Suprapubic skin (tissue), 4 donors: ENCODE results near the gene FKBP8.

Experiments
- EP300 ChIP-seq: sonication (generic); formaldehyde crosslinking; IDR thresholded peaks from one replicate; pipeline ENCODE4 v1.6.1; 2017; ENCODE audit warnings: antibody characterized with exemption
- POLR2A ChIP-seq, 2 donors: fragments of 450-650 bp; IDR thresholded peaks; one replicate each; pipeline ENCODE4 v1.6.1; 2017; ENCODE audit warnings: antibody characterized with exemption in 2 of 2, mild to moderate bottlenecking in 2 of 2, moderate library complexity in 2 of 2
- POLR2AphosphoS5 ChIP-seq, 3 donors: sonication (generic); formaldehyde crosslinking; IDR thresholded peaks; one replicate each; pipeline ENCODE4 v1.6.1; 2017; ENCODE audit warnings: antibody characterized with exemption in 3 of 3
- TF ChIP-seq, protein P1 (sequence below), 2 donors: fragments of 200-600 bp in 1 of 2; fragments of 450-650 bp in 1 of 2; sonication (generic) in 1 of 2; IDR thresholded peaks; one replicate each; pipeline ENCODE4 v1.5.1; 2016 to 2019; ENCODE audit warnings: antibody characterized with exemption in 2 of 2, mild to moderate bottlenecking in 1 of 2, moderate library complexity in 1 of 2

DNA sequence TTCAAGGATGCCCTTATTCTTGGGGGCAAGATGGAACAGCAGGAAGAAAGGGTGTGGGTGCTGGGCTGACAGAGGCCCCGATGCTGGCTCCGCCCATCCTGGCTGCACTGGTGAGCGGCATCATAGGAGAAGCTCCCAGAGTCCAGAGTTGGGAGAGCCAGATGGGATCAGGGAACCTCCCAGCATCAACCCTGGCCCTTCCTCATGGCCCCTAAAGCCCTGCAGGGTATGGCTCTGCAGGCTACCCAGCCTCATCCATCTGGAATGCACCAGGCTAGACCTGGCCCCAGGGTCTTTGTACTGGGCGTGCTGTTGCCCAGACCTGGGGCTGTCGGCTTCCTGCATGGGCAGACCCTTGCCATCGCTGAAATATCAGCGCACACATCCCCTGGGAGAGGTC, 13.6 kb downstream of the FKBP8 start:
- TF ChIP-seq, protein P1, sequence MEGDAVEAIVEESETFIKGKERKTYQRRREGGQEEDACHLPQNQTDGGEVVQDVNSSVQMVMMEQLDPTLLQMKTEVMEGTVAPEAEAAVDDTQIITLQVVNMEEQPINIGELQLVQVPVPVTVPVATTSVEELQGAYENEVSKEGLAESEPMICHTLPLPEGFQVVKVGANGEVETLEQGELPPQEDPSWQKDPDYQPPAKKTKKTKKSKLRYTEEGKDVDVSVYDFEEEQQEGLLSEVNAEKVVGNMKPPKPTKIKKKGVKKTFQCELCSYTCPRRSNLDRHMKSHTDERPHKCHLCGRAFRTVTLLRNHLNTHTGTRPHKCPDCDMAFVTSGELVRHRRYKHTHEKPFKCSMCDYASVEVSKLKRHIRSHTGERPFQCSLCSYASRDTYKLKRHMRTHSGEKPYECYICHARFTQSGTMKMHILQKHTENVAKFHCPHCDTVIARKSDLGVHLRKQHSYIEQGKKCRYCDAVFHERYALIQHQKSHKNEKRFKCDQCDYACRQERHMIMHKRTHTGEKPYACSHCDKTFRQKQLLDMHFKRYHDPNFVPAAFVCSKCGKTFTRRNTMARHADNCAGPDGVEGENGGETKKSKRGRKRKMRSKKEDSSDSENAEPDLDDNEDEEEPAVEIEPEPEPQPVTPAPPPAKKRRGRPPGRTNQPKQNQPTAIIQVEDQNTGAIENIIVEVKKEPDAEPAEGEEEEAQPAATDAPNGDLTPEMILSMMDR (IDR thresholded peaks at IDR 0.05): no peak
- TF ChIP-seq POLR2A (IDR thresholded peaks at IDR 0.05) (no peak), POLR2AphosphoS5 (IDR thresholded peaks at IDR 0.05) (no peak), EP300 (no peak)
